B cell (primary cell): ENCODE data around the gene QPCT. TPM values are rescaled to one million over a fixed set of nuclear protein-coding genes. Genes with fewer than 3 reads are reported as not detected.

Experiments
- ATAC-seq: fragments of 200-7000 bp; cut with Tn5 transposase; one replicate; pipeline ENCODE4 v1.10.0; 2021; ENCODE audit warnings: low read depth, mild to moderate bottlenecking, moderate number of reproducible peaks, moderate library complexity
- CTCF ChIA-PET: fragments of 350-600 bp; sonication (Branson Sonifier 250); formaldehyde crosslinking; loops from one replicate; lab custom pipeline; 2021; ENCODE audit warnings: antibody characterized with exemption, inconsistent platforms; lab: Charles Lee
- POLR2A ChIA-PET: fragments of 350-600 bp; sonication (Branson Sonifier 250); formaldehyde crosslinking; loops from one replicate; lab custom pipeline; 2021; ENCODE audit warnings: antibody characterized with exemption; lab: Charles Lee
- DNase-seq: peaks from one replicate; pipeline ENCODE4 v3.0.0; 2013
- H2AFZ ChIP-seq: 2 replicates; pipeline ENCODE4 v1.6.1; 2012; ENCODE audit warnings: mild to moderate bottlenecking, low read depth, low read length; ENCODE audit not compliant: insufficient read depth, poor library complexity, severe bottlenecking
- H3K27ac ChIP-seq, 2 donors: 1 replicate in 1 of 2; 2 replicates in 1 of 2; pipeline ENCODE4 v1.5.1; 2012 to 2013; ENCODE audit warnings: low read length in 2 of 2, mild to moderate bottlenecking in 2 of 2, moderate library complexity in 1 of 2
- H3K27me3 ChIP-seq, 4 experiments: fragments of 200-600 bp in 1 of 4; sonication (generic) in 1 of 4; replicated peaks in 1 of 4; 1 replicate in 2 of 4; 2 replicates in 2 of 4; pipeline versions ENCODE4 v1.6.1 to v1.7.0; 2013 to 2016; ENCODE audit warnings: low read length in 3 of 4, mild to moderate bottlenecking in 2 of 4, mixed read lengths in 1 of 4, moderate library complexity in 1 of 4; ENCODE audit not compliant: insufficient read depth in 4 of 4, control insufficient read depth in 3 of 4; ENCODE audit errors: control extremely low read depth in 1 of 4
- H3K36me3 ChIP-seq, 2 experiments: replicated peaks in 1 of 2; 1 replicate in 1 of 2; 2 replicates in 1 of 2; pipeline versions ENCODE4 v1.6.1 to v1.7.1; 2013; ENCODE audit warnings: low read length in 1 of 2; ENCODE audit not compliant: insufficient read depth in 2 of 2, control insufficient read depth in 1 of 2; ENCODE audit errors: control extremely low read depth in 1 of 2, extremely low read depth in 1 of 2
- H3K4me1 ChIP-seq, 2 donors: fragments of 200-600 bp in 1 of 2; sonication (generic) in 1 of 2; 1 replicate in 1 of 2; 2 replicates in 1 of 2; pipeline versions ENCODE4 v1.5.1 to v1.6.1; 2013 to 2017; ENCODE audit warnings: low read length in 2 of 2; ENCODE audit not compliant: control insufficient read depth in 2 of 2, insufficient read depth in 2 of 2
- H3K4me2 ChIP-seq: replicated peaks from 2 replicates; pipeline ENCODE3; 2012; ENCODE audit warnings: mild to moderate bottlenecking, low read depth, low read length; ENCODE audit not compliant: poor library complexity, severe bottlenecking
- H3K4me3 ChIP-seq, 5 experiments: fragments of 200-600 bp in 1 of 5; sonication (generic) in 1 of 5; 1 replicate in 3 of 5; 2 replicates in 2 of 5; pipeline versions ENCODE4 v1.5.1 to v1.7.0; 2011 to 2016; ENCODE audit warnings: low read length in 4 of 5, mild to moderate bottlenecking in 4 of 5, low read depth in 2 of 5, control low read depth in 1 of 5, moderate library complexity in 1 of 5; ENCODE audit not compliant: insufficient read depth in 1 of 5; ENCODE audit errors: control extremely low read depth in 1 of 5, extremely low read depth in 1 of 5
- H3K79me2 ChIP-seq: fragments of 200-600 bp; sonication (generic); one replicate; pipeline ENCODE4 v1.6.0; 2016; ENCODE audit warnings: low read length; ENCODE audit not compliant: control insufficient read depth, insufficient read depth
- H3K9ac ChIP-seq: fragments of 200-600 bp; sonication (generic); 2 replicates; pipeline ENCODE4 v1.6.1; 2017; ENCODE audit warnings: mild to moderate bottlenecking, low read length, moderate library complexity
- H3K9me3 ChIP-seq, 3 donors: one replicate each; pipeline versions ENCODE4 v1.6.1 to v1.7.1; 2013; ENCODE audit warnings: low read length in 2 of 3; ENCODE audit not compliant: control insufficient read depth in 2 of 3, insufficient read depth in 1 of 3; ENCODE audit errors: control extremely low read depth in 1 of 3
- H4K20me1 ChIP-seq: 2 replicates; pipeline ENCODE4 v1.6.0; 2012; ENCODE audit warnings: mild to moderate bottlenecking, low read length; ENCODE audit not compliant: insufficient read depth, control insufficient read depth, poor library complexity, severe bottlenecking
- H3K27ac Mint-ChIP-seq: one replicate; pipeline ENCODE4 v1.8.0; 2021; ENCODE audit warnings: mixed read lengths
- H3K27me3 Mint-ChIP-seq: one replicate; pipeline ENCODE4 v1.8.0; 2021; ENCODE audit warnings: mixed read lengths
- H3K4me1 Mint-ChIP-seq: one replicate; pipeline ENCODE4 v1.8.0; 2021; ENCODE audit warnings: mixed read lengths
- H3K4me3 Mint-ChIP-seq: one replicate; pipeline ENCODE4 v1.8.0; 2021; ENCODE audit warnings: mixed read lengths
- H3K9me3 Mint-ChIP-seq: one replicate; pipeline ENCODE4 v1.8.0; 2022; ENCODE audit warnings: mixed read lengths; ENCODE audit not compliant: insufficient read depth
- CTCF ChIP-seq: fragments of 200-600 bp; IDR thresholded peaks from one replicate; pipeline ENCODE4 v1.8.0; 2022; ENCODE audit warnings: antibody characterized with exemption, mild to moderate bottlenecking
- EZH2 ChIP-seq: IDR thresholded peaks from 2 replicates; pipeline ENCODE4 v1.6.1; 2012; ENCODE audit warnings: borderline replicate concordance, low read depth, mild to moderate bottlenecking, moderate library complexity, low read length; ENCODE audit not compliant: insufficient read depth, poor library complexity, severe bottlenecking
- WGBS: methylation state at CpG from one replicate; pipeline ENCODE4 v1.1.5; 2013; ENCODE audit warnings: missing lambda C conversion rate; ENCODE audit not compliant: insufficient coverage; 5-methylcytosine and 5-hydroxymethylcytosine counted together
- intact Hi-C: fragments of 100-400 bp; cut with micrococcal nuclease; formaldehyde crosslinking; loops from one replicate; pipeline ENCODE4 v1.10.0; 2022
- polyA plus RNA-seq: library from polyadenylated mRNA; depleted of rRNA; stranded (reverse); fragments of >200 nt; gene quantifications from 2 replicates; pipeline ENCODE4 v1.2.3, GENCODE V29; 2012
- total RNA-seq, 2 donors: library from RNA; stranded (reverse); fragments of 120-200 nt in 1 of 2; gene quantifications; 1 replicate in 1 of 2; 2 replicates in 1 of 2; pipeline versions ENCODE4 v1.2.3 to v1.2.4, GENCODE V29; 2013 to 2022

QPCT gene
- total and polyA plus RNA-seq, 2 donors (not counting 1 experiment from before 2014, with no cell fraction given), result 0.48 to 2.1 TPM

GRCh38 chr2:37321029-37321682 lies 23.3 kb upstream of the QPCT start:
- intact Hi-C loops, result loop anchor here (2.0 to 10.0 kb wide), 2 partner anchors 14 to 1054 kb away; partner anchors contain the start of gene ATL2
- CTCF ChIA-PET, result interaction anchor here (0.8 to 1.9 kb wide), 2 partner anchors 75 to 511 kb away, joined by 3 to 10 read pairs; no protein-coding TSS in a partner anchor
- DNase-seq (peak; percentile 29), ATAC-seq (no peak)
- H3K27ac ChIP-seq, result peak overlapping the region in 1 of 2 donors; percentile 32
- H4K20me1 ChIP-seq, result peaks cover 21% of the 10 kb centered on the region
- H3K9me3 ChIP-seq, result no peaks in the 10 kb centered on the region
- TF ChIP-seq CTCF (no peak), EZH2 (no peak)
- Mint-ChIP-seq H3K4me3 (peak overlapping the region; percentile 44), H3K9me3 (no peaks in the 10 kb centered on the region), H3K4me1 (peaks cover 70% of the 10 kb centered on the region), H3K27ac (peak overlapping the region; percentile 18), H3K27me3 (no peaks in the 10 kb centered on the region)
- H3K27me3 ChIP-seq, result no peaks in the 10 kb centered on the region
- POLR2A ChIA-PET, result no interaction called here
- H3K9ac ChIP-seq, result peak overlapping the region; percentile 12
- peaks cover 52 to 62% of the 10 kb centered on the region in 2 donors for H3K4me1 ChIP-seq
- peak overlapping the region in 1 of 5 experiments; percentile 26 for H3K4me3 ChIP-seq
- peaks cover 78% of the 10 kb centered on the region for H3K79me2 ChIP-seq
- H3K4me2 ChIP-seq, result peak overlapping the region; percentile 47
- H3K36me3 ChIP-seq, result no peaks in the 10 kb centered on the region
- no peak overlapping the region for H2AFZ ChIP-seq
- WGBS, result no CpG with 5 or more reads among the region's 4 CpGs

GRCh38 chr2:37322368-37322767 lies 22.1 kb upstream of the QPCT start:
- no peak overlapping the region for H2AFZ ChIP-seq
- no peaks in the 10 kb centered on the region for H3K27me3 Mint-ChIP-seq
- peak overlapping the region; percentile 73 for H3K4me2 ChIP-seq
- TF ChIP-seq EZH2, result no peak
- TF ChIP-seq CTCF, result no peak
- intact Hi-C loops, result loop anchor here (10.0 kb wide), 1 partner anchor 1052 kb away; the partner anchor contains the start of gene ATL2
- H3K36me3 ChIP-seq, result no peaks in the 10 kb centered on the region
- ATAC-seq (no peak), DNase-seq (no peak)
- H3K9ac ChIP-seq, result peak overlapping the region; percentile 85
- peaks cover 12% of the 10 kb centered on the region for H4K20me1 ChIP-seq
- no peaks in the 10 kb centered on the region for H3K9me3 ChIP-seq
- ChIA-PET CTCF (interaction anchor here (1.3 to 2.5 kb wide), 5 partner anchors 8 to 74 kb away, joined by 3 to 10 read pairs (median 4); no protein-coding TSS in a partner anchor), POLR2A (interaction anchor here (1.0 kb wide), 1 partner anchor 27 kb away, joined by 3 read pairs; no protein-coding TSS in a partner anchor)
- peak overlapping the region in 1 of 2 donors; percentile 87 for H3K27ac ChIP-seq
- peaks cover 52 to 62% of the 10 kb centered on the region in 2 donors for H3K4me1 ChIP-seq
- no peaks in the 10 kb centered on the region for H3K27me3 ChIP-seq
- H3K4me3 Mint-ChIP-seq, result peak overlapping the region; percentile 61
- peaks cover 65% of the 10 kb centered on the region for H3K4me1 Mint-ChIP-seq
- H3K79me2 ChIP-seq, result peaks cover 66% of the 10 kb centered on the region
- H3K9me3 Mint-ChIP-seq, result no peaks in the 10 kb centered on the region
- peak overlapping the region; percentile 42 for H3K27ac Mint-ChIP-seq
- H3K4me3 ChIP-seq, result peak overlapping the region in 1 of 5 experiments; percentile 91
